ENCODE results near the gene CCSER1.

DNA sequence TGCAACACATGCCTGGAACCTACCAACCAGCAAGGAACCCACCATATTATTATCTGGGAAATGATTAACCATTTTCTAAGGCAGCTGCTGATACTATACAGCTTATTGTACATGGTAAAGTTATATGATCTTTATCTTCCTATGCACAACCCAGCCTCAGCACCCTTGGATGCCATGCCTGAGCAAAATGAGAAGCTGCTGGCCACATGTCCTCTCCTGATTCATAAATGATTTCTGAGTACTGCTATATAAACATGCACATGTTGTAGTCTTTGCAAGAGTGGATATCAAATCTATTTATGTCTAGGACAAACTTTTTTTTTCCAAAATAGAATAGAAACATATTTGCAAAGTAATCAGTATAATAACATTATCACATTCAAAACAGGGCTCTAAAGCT lies 1043.6 kb downstream of the CCSER1 start:
- TF ChIP-seq, protein P1, sequence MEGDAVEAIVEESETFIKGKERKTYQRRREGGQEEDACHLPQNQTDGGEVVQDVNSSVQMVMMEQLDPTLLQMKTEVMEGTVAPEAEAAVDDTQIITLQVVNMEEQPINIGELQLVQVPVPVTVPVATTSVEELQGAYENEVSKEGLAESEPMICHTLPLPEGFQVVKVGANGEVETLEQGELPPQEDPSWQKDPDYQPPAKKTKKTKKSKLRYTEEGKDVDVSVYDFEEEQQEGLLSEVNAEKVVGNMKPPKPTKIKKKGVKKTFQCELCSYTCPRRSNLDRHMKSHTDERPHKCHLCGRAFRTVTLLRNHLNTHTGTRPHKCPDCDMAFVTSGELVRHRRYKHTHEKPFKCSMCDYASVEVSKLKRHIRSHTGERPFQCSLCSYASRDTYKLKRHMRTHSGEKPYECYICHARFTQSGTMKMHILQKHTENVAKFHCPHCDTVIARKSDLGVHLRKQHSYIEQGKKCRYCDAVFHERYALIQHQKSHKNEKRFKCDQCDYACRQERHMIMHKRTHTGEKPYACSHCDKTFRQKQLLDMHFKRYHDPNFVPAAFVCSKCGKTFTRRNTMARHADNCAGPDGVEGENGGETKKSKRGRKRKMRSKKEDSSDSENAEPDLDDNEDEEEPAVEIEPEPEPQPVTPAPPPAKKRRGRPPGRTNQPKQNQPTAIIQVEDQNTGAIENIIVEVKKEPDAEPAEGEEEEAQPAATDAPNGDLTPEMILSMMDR (IDR thresholded peaks at IDR 0.05), result no peak
- no peak for TF ChIP-seq POLR2A (IDR thresholded peaks at IDR 0.05)
